Measurements from ENCODE around the gene C1S.
"Not testable (repeated sequence)": the region's sequence is repeated elsewhere in the genome, so short reads cannot be mapped to it uniquely, and the experiment has no call there.

The C1S gene

GRCh38 chr12:7047306-7047705 lies 13.2 kb upstream of the C1S start:
- DNase-seq: peak; percentile 49 to 53

- not testable (repeated sequence) for DNase-seq
These were observed 11.0 kb upstream of the C1S start for GRCh38 chr12:7049445-7049951.

DNA sequence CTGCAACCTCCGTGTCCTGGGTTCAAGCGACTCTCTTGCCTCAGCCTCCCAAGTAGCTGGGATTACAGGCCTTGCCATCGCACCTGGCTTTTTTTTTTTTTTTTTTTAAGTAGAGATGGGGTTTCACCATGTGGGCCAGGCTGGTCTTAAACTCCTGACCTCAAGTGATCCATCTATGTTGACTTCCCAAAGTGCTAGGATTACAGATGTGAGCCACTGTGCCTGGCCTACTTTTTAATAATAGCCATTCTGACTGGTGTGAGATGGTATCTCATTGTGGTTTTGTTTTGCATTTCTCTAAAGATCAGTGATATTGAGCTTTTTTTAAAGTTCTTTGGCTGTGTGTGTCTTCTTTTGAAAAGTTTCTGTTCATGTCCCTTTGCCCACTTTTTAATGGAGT lies 10.5 kb upstream of the C1S start:
- not testable (repeated sequence) for DNase-seq

GRCh38 chr12:7054925-7055324 lies 5.6 kb upstream of the C1S start:
- DNase-seq: no peak

GRCh38 chr12:7055736-7056135 lies 4.8 kb upstream of the C1S start:
- not testable (repeated sequence) for DNase-seq

DNA sequence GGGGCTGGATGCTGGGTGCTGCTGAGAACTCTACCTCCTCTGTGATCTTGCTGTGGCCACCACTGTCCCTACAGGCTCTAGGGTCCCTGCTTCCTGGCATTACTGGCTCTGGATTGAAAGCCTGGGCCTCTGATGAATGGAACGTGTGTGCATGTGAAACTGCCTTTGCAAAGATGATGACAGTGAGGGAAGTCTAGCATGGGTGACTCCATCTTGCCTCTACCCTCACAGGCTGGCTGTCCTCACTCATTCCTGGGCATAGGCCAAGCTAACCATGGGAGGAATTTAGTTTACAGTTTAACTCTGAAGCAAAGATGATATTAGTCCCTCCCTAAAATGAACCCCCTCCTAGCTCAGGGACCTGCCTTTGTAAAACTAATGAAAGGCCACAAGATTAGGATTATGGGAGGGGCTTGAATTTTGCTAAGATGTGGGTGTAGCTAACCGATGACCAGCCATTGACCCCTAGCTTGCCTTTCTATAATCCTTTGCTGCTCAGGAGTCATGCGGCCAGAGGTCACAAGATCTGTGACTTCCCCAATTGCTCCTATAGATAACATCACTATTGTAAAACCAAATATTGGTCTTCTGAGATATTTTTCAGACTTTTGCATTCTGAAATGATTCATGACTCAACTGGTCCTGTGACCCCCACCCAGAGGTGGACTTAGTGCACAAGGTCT lies 2.2 kb upstream of the C1S start:
- no peak for DNase-seq

- no peak for DNase-seq
These were observed 1.6 kb upstream of the C1S start for GRCh38 chr12:7058850-7059395.

GRCh38 chr12:7059780-7060179 lies 738 bp upstream of the C1S start:
- DNase-seq: no peak

DNA sequence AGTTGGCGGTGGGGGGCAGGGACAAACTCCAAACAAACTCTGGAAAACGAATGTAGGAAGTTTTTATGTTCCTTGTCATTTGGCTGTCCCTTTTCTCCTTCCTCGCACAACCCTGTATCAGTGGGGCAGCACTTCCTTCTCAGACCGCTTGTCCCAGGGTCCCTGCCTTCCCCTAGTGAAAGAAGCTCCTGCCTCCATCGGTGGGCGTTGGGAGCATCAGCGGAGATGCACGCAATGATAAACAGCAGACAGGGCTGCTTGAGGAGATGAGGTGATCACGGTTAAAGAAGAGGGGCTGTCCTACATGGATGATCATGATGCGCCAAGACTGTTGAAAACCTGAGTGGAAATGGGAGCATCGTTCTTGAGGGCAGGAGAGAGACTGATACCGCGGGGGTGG lies 620 bp downstream of the C1S start:
- no peak for DNase-seq

DNA sequence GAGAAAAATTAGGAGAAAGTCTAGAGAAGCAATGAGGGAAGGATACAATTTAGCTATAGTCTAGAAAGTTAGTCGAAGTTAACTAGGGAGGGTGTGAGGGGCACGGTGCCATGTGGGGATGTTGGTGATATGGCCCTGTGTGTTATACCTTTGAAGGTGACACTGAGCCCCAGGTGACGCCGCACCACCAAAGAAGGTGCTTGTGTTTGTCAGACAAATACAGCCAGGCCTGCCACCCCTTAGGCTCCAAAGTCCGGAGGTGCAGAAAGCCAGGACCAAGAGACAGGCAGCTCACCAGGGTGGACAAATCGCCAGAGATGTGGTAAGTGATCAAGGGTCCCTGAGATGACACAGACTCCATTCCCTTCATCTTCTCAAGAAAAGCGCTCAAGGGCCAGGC lies 1.1 kb downstream of the C1S start:
- no peak for DNase-seq

- no peak for DNase-seq
These were observed 4.0 kb downstream of the C1S start for GRCh38 chr12:7064516-7064915.

- no peak for DNase-seq
These were observed 4.6 kb downstream of the C1S start for GRCh38 chr12:7065073-7065623.

DNA sequence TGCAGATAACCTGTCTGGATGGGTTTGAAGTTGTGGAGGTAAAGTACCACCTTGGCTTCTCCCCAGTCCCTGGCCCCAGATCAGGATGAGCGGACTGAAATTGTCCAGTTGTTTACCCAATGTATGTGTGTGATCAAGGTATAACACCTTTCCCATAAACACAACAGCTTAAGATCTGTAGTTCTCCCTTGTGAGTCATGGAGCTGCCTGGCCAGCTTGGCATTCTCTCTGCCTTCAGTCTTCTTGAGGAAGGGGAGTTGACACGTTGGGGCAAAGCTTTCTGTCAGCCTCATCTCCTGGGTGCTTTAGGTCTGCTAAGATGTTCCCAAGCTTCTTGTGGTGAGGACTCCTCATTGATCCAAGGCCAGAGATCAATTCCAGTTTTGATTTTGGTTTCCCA lies 6.1 kb downstream of the C1S start:
- no peak for DNase-seq

GRCh38 chr12:7067096-7067495 lies 6.6 kb downstream of the C1S start:
- DNase-seq: no peak

DNA sequence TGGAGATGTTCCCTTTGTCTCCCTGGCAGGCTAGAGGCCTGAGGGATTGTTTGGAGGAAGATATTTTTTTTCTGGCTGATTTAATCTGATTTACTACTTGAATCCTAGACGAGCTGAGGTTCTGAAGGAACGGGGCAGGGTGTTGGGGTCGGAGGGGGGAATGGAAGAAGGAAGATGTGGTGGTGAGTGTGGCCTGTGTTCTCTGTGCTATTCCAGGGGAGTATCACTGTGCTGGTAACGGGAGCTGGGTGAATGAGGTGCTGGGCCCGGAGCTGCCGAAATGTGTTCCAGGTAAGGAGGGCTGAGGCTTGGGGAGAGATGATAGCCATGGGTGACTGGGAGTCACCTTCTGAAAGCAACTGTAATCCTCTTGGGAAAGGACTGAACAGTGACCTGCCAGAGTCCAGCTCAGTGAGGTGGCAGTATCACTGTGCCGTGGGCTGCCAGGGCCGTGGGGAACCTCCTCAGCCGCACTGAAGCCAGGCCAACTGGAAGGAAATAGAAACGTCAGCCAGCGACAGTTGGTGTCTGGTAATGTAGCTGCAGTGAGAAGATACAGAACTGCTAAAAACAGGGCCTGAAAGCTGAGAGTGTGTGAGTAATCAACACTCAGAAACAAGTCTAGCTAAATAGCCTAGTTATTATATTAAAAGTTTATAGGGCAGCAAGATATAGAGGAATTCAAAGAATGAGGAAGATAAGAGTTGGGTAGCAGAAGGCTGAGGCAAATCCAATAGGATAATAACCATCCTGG lies 7.9 kb downstream of the C1S start:
- peak; percentile 4 to 9 for DNase-seq

GRCh38 chr12:7068994-7069346 lies 8.5 kb downstream of the C1S start:
- no peak for DNase-seq

GRCh38 chr12:7069386-7069785 lies 8.9 kb downstream of the C1S start:
- no peak for DNase-seq

DNA sequence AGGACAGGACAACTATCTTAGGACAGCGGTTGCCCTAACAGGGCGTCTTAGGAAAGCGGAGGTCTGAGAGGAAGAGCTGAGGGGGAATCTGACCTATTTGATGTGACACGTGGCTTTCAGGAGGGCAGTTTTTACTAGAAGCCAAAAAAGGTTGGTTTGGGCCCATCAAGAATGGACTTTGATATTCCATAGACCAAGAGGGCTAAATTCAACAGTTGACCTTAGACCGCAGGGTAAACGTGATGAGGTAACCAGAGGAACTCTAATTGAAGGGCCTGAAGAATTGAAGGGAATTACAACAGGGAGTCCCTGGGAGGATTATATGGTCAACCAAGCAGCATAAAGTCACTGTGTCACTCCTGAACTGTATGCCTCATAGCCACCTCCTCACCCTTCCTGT lies 11.5 kb downstream of the C1S start:
- no peak for DNase-seq

DNA sequence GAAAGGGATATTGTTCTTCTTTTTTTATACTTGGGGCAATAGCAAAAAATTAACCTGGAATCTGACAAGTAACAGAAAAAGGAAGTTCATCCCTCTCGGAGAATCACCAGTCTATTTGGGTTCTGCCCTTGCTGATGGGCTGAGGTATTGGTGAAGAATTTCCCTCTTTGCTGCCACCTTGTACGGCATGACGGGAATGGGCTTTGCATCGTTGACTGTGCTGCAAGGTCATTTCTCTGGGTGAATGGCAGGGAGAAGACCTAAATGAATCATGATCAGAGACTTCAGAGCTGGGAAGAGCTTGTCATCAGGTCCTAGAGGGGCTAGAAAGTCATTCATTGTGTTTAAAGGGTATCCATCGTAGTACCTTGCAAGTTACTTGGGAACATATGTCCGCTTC lies 12.0 kb downstream of the C1S start:
- DNase-seq: no peak

GRCh38 chr12:7073946-7074345 lies 13.4 kb downstream of the C1S start:
- DNase-seq: peak in 1 of 2 experiments; percentile 0

- no peak for DNase-seq
These were observed 15.0 kb downstream of the C1S start for GRCh38 chr12:7075518-7075917.

GRCh38 chr12:7075939-7076338 lies 15.4 kb downstream of the C1S start:
- DNase-seq: no peak

GRCh38 chr12:7076493-7076892 lies 16.0 kb downstream of the C1S start:
- no peak for DNase-seq

GRCh38 chr12:7078163-7078562 lies 17.6 kb downstream of the C1S start:
- no peak for DNase-seq
